GM13976 (cell line): ENCODE measurements around the gene ZFAND4.
"Not testable (repeated sequence)": the region's sequence is repeated elsewhere in the genome, so short reads cannot be mapped to it uniquely, and the experiment has no call there.

Source experiments
- DNase-seq: peaks from one replicate; pipeline ENCODE4 v3.0.0; 2012; ENCODE audit warnings: low spot score
- in situ Hi-C: fragments of 300-500 bp; cut with MboI; formaldehyde crosslinking; loops from one replicate; pipeline ENCODE4 v1.12.0; 2022; ENCODE audit warnings: low sequenced_read_pairs, mixed read lengths, inconsistent platforms; ENCODE audit not compliant: unreplicated experiment
- TF ChIP-seq, protein P1 (sequence below): IDR thresholded peaks from 2 replicates; pipeline ENCODE4 v1.5.1; 2012; ENCODE audit warnings: borderline replicate concordance, mild to moderate bottlenecking; ENCODE audit not compliant: insufficient read depth; ENCODE audit errors: extremely low read depth, missing control alignments, control extremely low read depth

The ZFAND4 gene

DNA sequence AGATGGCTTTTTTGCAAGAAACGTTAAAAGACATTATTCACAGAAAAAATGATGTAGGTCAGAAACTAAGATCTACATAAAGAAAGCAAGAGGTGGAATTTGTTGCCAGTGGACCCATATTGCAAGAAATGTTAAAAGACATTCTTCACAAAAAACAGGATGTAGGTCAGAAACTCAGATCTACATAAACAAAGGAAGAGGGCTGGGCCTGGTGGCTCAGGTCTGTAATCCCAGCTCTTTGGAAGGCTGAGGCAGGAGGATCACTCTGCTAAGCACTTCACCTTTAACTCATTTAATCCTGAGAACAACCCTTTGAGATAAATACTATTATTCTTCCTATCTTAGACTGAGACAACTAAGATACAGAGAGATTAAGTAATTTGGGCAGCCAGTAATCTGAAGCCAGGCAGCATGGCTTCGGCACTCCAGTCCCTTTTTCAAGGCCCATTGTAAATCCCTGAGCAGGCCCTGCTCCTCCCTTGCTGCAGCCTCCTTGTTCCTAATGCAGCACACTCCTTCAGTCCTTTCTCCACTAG lies 11.6 kb downstream of the ZFAND4 start:
- in situ Hi-C loops: no loop called here
- DNase-seq: no peak

GRCh38 chr10:45657033-45657926 lies 15.3 kb downstream of the ZFAND4 start:
- DNase-seq: no peak
- TF ChIP-seq, protein P1, sequence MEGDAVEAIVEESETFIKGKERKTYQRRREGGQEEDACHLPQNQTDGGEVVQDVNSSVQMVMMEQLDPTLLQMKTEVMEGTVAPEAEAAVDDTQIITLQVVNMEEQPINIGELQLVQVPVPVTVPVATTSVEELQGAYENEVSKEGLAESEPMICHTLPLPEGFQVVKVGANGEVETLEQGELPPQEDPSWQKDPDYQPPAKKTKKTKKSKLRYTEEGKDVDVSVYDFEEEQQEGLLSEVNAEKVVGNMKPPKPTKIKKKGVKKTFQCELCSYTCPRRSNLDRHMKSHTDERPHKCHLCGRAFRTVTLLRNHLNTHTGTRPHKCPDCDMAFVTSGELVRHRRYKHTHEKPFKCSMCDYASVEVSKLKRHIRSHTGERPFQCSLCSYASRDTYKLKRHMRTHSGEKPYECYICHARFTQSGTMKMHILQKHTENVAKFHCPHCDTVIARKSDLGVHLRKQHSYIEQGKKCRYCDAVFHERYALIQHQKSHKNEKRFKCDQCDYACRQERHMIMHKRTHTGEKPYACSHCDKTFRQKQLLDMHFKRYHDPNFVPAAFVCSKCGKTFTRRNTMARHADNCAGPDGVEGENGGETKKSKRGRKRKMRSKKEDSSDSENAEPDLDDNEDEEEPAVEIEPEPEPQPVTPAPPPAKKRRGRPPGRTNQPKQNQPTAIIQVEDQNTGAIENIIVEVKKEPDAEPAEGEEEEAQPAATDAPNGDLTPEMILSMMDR: no peak
- in situ Hi-C loops: no loop called here

More for the DNA sequence above, 11.6 kb downstream of the ZFAND4 start:
- TF ChIP-seq, protein P1: no peak

DNA sequence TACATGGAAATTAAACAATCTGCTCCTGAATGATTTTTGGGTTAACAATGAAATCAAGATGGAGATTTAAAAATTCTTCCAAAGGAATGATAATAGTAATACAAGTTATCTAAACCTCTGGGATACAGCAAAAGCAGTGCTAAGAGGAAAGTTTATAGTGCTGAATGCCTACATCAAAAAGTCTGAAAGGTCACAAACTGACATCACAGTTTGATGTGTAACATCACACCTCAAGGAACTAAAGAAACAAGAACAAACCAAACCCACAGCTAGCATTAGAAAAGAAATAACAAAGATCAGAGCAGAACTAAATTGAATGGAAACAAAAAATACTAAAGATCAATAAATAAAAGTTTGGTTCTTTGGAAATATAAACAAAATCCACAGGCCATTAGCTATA lies 17.4 kb downstream of the ZFAND4 start:
- DNase-seq: no peak
- in situ Hi-C loops: no loop called here
- TF ChIP-seq, protein P1: no peak

- in situ Hi-C loops, DNase-seq: not testable (repeated sequence)
Observed at GRCh38 chr10:45654753-45655141, 17.8 kb downstream of the ZFAND4 start.

DNA sequence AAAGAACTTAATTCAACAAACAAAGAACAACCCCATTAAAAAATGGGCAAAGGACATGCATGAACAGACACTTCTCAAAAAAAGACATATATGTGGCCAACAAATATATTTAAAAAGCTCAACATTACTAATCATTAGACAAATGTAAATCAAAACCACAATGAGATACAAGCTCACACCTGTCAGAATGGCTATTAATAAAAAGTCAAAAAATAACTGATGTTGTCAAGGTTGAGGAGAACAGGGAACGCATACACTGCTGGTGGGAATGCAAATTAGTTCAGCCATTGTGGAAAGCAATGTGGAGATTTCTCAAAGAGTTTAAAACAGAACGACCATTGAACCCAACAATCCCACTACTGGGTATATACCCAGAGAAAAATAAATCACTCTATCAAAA lies 19.1 kb downstream of the ZFAND4 start:
- TF ChIP-seq, protein P1: no peak
- in situ Hi-C loops: no loop called here
- no peak for DNase-seq

DNA sequence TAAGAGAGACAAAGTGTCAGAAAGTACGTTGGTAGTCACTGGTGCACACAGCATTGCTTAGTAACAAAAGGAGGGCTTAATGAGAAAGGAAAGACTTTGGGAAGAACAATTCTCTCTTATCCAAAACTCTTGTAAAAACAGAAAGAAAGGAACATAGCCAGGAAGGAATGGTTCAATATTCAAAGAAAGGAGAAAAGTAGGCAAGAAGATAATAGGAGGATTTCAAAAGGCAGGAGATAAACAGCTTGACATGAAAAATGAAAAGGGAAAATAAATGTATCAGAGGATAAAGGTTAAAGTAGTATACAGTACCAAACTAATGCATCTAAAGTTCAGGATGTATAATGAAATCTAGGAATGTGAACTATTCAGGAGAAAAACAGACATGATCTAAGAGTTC lies 20.1 kb downstream of the ZFAND4 start:
- DNase-seq: no peak
- TF ChIP-seq, protein P1: no peak
- in situ Hi-C loops: no loop called here

- TF ChIP-seq, protein P1: no peak
- in situ Hi-C loops: no loop called here
- no peak for DNase-seq
Observed at GRCh38 chr10:45649296-45649695, 23.3 kb downstream of the ZFAND4 start.
